ENCODE data around the gene NTN1.

NTN1 gene

GRCh38 chr17:9237053-9237410 lies 215.7 kb downstream of the NTN1 start:
- no peak for DNase-seq

- DNase-seq, result peak; percentile 31
Observed at GRCh38 chr17:9237661-9238301, 216.5 kb downstream of the NTN1 start.

- no peak for DNase-seq
Observed at GRCh38 chr17:9238340-9239245, 217.3 kb downstream of the NTN1 start.

- no peak for DNase-seq
Observed at GRCh38 chr17:9239246-9239792, 218.0 kb downstream of the NTN1 start.

GRCh38 chr17:9239793-9240658 lies 218.7 kb downstream of the NTN1 start:
- DNase-seq, result peak; percentile 74

GRCh38 chr17:9240659-9241370 lies 219.5 kb downstream of the NTN1 start:
- DNase-seq, result no peak

GRCh38 chr17:9241371-9241712 lies 220.0 kb downstream of the NTN1 start:
- no peak for DNase-seq

- DNase-seq, result no peak
Observed at GRCh38 chr17:9241774-9242496, 220.6 kb downstream of the NTN1 start.

- no peak for DNase-seq
Observed at GRCh38 chr17:9242497-9242881, 221.2 kb downstream of the NTN1 start.

GRCh38 chr17:9242983-9243382 lies 221.7 kb downstream of the NTN1 start:
- DNase-seq, result no peak

GRCh38 chr17:9244066-9245052 lies 223.0 kb downstream of the NTN1 start:
- DNase-seq, result no peak

- DNase-seq, result no peak
Observed at GRCh38 chr17:9247401-9247938, 226.2 kb downstream of the NTN1 start.

GRCh38 chr17:9249245-9249953 lies 228.1 kb downstream of the NTN1 start:
- DNase-seq, result no peak

GRCh38 chr17:9251273-9251672 lies 230.0 kb downstream of the NTN1 start:
- DNase-seq, result no peak

GRCh38 chr17:9253308-9253707 lies 232.0 kb downstream of the NTN1 start:
- DNase-seq, result no peak

GRCh38 chr17:9254841-9255240 lies 233.5 kb downstream of the NTN1 start:
- DNase-seq, result no peak

GRCh38 chr17:9255833-9256232 lies 234.5 kb downstream of the NTN1 start:
- DNase-seq, result no peak

GRCh38 chr17:9256361-9256750 lies 235.0 kb downstream of the NTN1 start:
- no peak for DNase-seq

GRCh38 chr17:9256751-9257629 lies 235.7 kb downstream of the NTN1 start:
- no peak for DNase-seq

Measured in NCI-H748 treated with DMSO at 0.1 percent for 48 hours (cell line).